IMR-90 (cell line): ENCODE results near the gene PRKACA. TPM values are rescaled to one million over a fixed set of nuclear protein-coding genes. Genes with fewer than 3 reads are reported as not detected.

ENCODE experiments used
- ATAC-seq: fragments of 200-7000 bp; cut with Tn5 transposase; 2 replicates; pipeline ENCODE4 v1.9.1; 2020; ENCODE audit warnings: low read depth, mild to moderate bottlenecking, moderate library complexity
- BruUV-seq: library from RNA; stranded (reverse); fragments of 400-500 nt; replicated peaks from 2 replicates; lab custom pipeline; 2021; lab: Mats Ljungman, UMichigan
- CTCF ChIA-PET: fragments of 300-600 bp; formaldehyde crosslinking; extraction: SDS; loops from one replicate; lab custom pipeline; 2021; ENCODE audit warnings: antibody characterized with exemption; lab: Yijun Ruan, JAX
- POLR2A ChIA-PET: fragments of 300-600 bp; sonication (Branson Sonifier 250); formaldehyde crosslinking; loops from one replicate; lab custom pipeline; 2022; ENCODE audit warnings: antibody characterized with exemption; ENCODE audit not compliant: unreplicated experiment; lab: Charles Lee
- DNase-seq: peaks from one replicate; pipeline ENCODE4 v3.0.0; 2013
- H2AFZ ChIP-seq: replicated peaks from 2 replicates; pipeline ENCODE3; 2013; ENCODE audit warnings: low read length, mild to moderate bottlenecking; ENCODE audit not compliant: poor library complexity
- H2AK5ac ChIP-seq: 2 replicates; pipeline ENCODE4 v1.6.1; 2013; ENCODE audit warnings: low read depth, low read length, inconsistent platforms
- H2AK9ac ChIP-seq: replicated peaks from 2 replicates; pipeline ENCODE3; 2013; ENCODE audit warnings: mild to moderate bottlenecking, low read depth, low read length, moderate library complexity; ENCODE audit not compliant: poor library complexity
- H2BK120ac ChIP-seq: 2 replicates; pipeline ENCODE4 v1.6.1; 2013; ENCODE audit warnings: low read depth, low read length, inconsistent platforms
- H2BK15ac ChIP-seq: 3 replicates; pipeline ENCODE4 v1.6.1; 2013; ENCODE audit warnings: low read depth, low read length, inconsistent platforms
- H2BK20ac ChIP-seq: 2 replicates; pipeline ENCODE4 v1.6.1; 2013; ENCODE audit warnings: low read depth, mild to moderate bottlenecking, inconsistent platforms, low read length, moderate library complexity
- H2BK5ac ChIP-seq: 2 replicates; pipeline ENCODE4 v1.6.1; 2013; ENCODE audit warnings: mild to moderate bottlenecking, low read depth, low read length, inconsistent platforms; ENCODE audit not compliant: poor library complexity, severe bottlenecking
- H3K14ac ChIP-seq: replicated peaks from 2 replicates; pipeline ENCODE4 v1.6.1; 2013; ENCODE audit warnings: low read depth, low read length, inconsistent platforms
- H3K18ac ChIP-seq: 2 replicates; pipeline ENCODE4 v1.6.1; 2013; ENCODE audit warnings: low read depth, low read length, control low read depth
- H3K23ac ChIP-seq: 2 replicates; pipeline ENCODE4 v1.6.1; 2013; ENCODE audit warnings: low read depth, low read length, inconsistent platforms
- H3K27ac ChIP-seq: 2 replicates; pipeline ENCODE4 v1.5.1; 2013; ENCODE audit warnings: mild to moderate bottlenecking, control low read depth, low read length; ENCODE audit not compliant: insufficient read depth
- H3K27me3 ChIP-seq: 2 replicates; pipeline ENCODE4 v1.6.1; 2013; ENCODE audit warnings: low read length; ENCODE audit not compliant: control insufficient read depth, insufficient read depth
- H3K36me3 ChIP-seq: 2 replicates; pipeline ENCODE4 v1.6.1; 2013; ENCODE audit warnings: low read length, mixed read lengths; ENCODE audit not compliant: control insufficient read depth, insufficient read depth
- H3K4ac ChIP-seq: 2 replicates; pipeline ENCODE4 v1.6.1; 2013; ENCODE audit warnings: low read depth, low read length, inconsistent platforms
- H3K4me1 ChIP-seq: 2 replicates; pipeline ENCODE4 v1.6.1; 2013; ENCODE audit warnings: low read length, mixed read lengths; ENCODE audit not compliant: control insufficient read depth, insufficient read depth
- H3K4me2 ChIP-seq: 2 replicates; pipeline ENCODE4 v1.6.1; 2013; ENCODE audit warnings: low read depth, mild to moderate bottlenecking, control low read depth, low read length, moderate library complexity
- H3K4me3 ChIP-seq: 2 replicates; pipeline ENCODE4 v1.5.1; 2013; ENCODE audit warnings: low read depth, mild to moderate bottlenecking, control low read depth, low read length, moderate library complexity; ENCODE audit not compliant: insufficient read depth
- H3K56ac ChIP-seq: 2 replicates; pipeline ENCODE4 v1.6.1; 2013; ENCODE audit warnings: low read length, inconsistent platforms; ENCODE audit not compliant: insufficient read depth; ENCODE audit errors: extremely low read depth
- H3K79me1 ChIP-seq, 2 experiments: 2 replicates each; pipeline ENCODE4 v1.6.1; 2013; ENCODE audit warnings: low read length in 2 of 2, inconsistent platforms in 1 of 2, low read depth in 1 of 2
- H3K9ac ChIP-seq: 2 replicates; pipeline ENCODE4 v1.6.1; 2013; ENCODE audit warnings: low read depth, low read length, control low read depth
- H3K9me1 ChIP-seq: 2 replicates; pipeline ENCODE4 v1.6.1; 2013; ENCODE audit warnings: low read length, inconsistent platforms; ENCODE audit not compliant: insufficient read depth
- H3K9me3 ChIP-seq: 2 replicates; pipeline ENCODE4 v1.6.1; 2013; ENCODE audit warnings: low read length; ENCODE audit not compliant: control insufficient read depth, insufficient read depth
- H4K20me1 ChIP-seq: 2 replicates; pipeline ENCODE4 v1.6.1; 2013; ENCODE audit warnings: low read length, inconsistent platforms; ENCODE audit not compliant: insufficient read depth
- H4K5ac ChIP-seq: 2 replicates; pipeline ENCODE4 v1.6.1; 2013; ENCODE audit warnings: mild to moderate bottlenecking, low read depth, low read length, control low read depth
- H4K8ac ChIP-seq, 2 experiments: 2 replicates each; pipeline ENCODE4 v1.6.1; 2013; ENCODE audit warnings: low read depth in 2 of 2, low read length in 2 of 2, control low read depth in 1 of 2, inconsistent platforms in 1 of 2
- H4K91ac ChIP-seq: 2 replicates; pipeline ENCODE4 v1.6.1; 2013; ENCODE audit warnings: low read depth, low read length, inconsistent platforms; ENCODE audit not compliant: insufficient read depth
- CEBPB ChIP-seq: IDR thresholded peaks from 2 replicates; pipeline ENCODE4 v1.6.1; 2012; ENCODE audit warnings: low read depth, low read length, improper control_type of control experiment
- RCOR1 ChIP-seq: IDR thresholded peaks from 2 replicates; pipeline ENCODE4 v1.6.1; 2012; ENCODE audit warnings: mild to moderate bottlenecking, low read length, improper control_type of control experiment; ENCODE audit not compliant: insufficient replicate concordance
- USF2 ChIP-seq: fragments of 150-350 bp; IDR thresholded peaks from 2 replicates; pipeline ENCODE4 v1.6.1; 2017; ENCODE audit warnings: mild to moderate bottlenecking, antibody characterized with exemption, low read length, low read depth
- WGBS, 2 experiments: methylation state at CpG; one replicate each; pipeline versions ENCODE4 v1.1.5 to v1.1.7; 2013; ENCODE audit warnings: missing lambda C conversion rate in 2 of 2; ENCODE audit not compliant: insufficient read length in 1 of 2; ENCODE audit errors: extremely low coverage in 2 of 2; 5-methylcytosine and 5-hydroxymethylcytosine counted together
- dilution Hi-C: fragments of 300-500 bp; cut with HindIII; formaldehyde crosslinking; loops from one replicate; pipeline ENCODE4 v1.14.3; 2018; ENCODE audit warnings: low sequenced_read_pairs; ENCODE audit not compliant: unreplicated experiment
- in situ Hi-C: fragments of 300-500 bp; cut with MboI; formaldehyde crosslinking; loops from 3 replicates; pipeline ENCODE4 v1.14.3; 2019; ENCODE audit warnings: low sequenced_read_pairs, inconsistent platforms, mixed read lengths
- intact Hi-C: fragments of 100-400 bp; cut with micrococcal nuclease; formaldehyde crosslinking; loops from 2 replicates; pipeline ENCODE4 v1.10.0; 2022
- polyA plus RNA-seq, 3 experiments: library from polyadenylated mRNA; depleted of rRNA; stranded (reverse); fragments of >200 nt; gene quantifications; 2 replicates each; pipeline ENCODE4 v1.2.3, GENCODE V29; 2012; ENCODE audit warnings: low replicate concordance in 1 of 3
- total RNA-seq: library from RNA; depleted of rRNA; stranded (reverse); fragments of >200 nt; gene quantifications from 2 replicates; pipeline ENCODE4 v1.2.3, GENCODE V29; 2012

Gene PRKACA
- total and polyA plus RNA-seq, 2 of the 4 experiments (the other 2 are of a cell fraction), result 18.1 to 94.5 TPM

DNA sequence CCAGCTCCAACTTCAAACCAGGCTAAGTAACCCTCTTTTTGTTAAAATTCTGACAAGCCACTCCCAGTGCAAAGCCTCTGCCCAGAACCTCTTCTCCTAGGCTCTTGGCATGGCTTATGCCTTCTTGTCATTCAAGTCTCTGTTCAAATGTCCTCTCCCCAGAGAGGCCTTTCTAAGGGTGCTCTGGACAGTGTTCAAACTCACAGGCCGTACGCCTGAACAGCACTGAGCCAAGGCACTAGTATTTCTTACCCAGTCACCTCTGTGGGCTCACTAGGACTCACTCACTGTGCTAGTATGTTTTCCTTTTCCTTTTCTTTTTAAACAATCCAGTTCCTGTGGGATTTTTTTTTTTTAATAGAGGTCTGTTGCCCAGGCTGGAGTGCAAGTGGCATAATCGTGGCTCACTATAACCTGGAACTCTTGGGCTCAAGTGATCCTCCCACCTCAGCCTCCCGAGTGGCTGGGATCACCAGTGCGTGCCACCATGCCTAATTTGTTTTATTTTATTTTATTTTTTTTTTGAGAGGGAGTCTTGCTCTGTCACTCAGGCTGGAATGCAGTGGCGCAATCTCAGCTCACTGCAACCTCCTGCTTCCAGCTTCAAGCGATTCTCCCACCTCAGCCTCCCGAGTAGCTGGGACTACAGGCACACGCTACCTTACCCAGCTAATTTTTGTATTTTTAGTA, 21.2 kb upstream of the PRKACA start:
- ChIA-PET POLR2A (no interaction called here), CTCF (no interaction called here)
- no TSS peak for BruUV-seq
- H3K18ac ChIP-seq, result no peak overlapping the region; the same call in 1 of the 2 replicates
- H3K9me3 ChIP-seq, result no peaks in the 10 kb centered on the region
- H4K8ac ChIP-seq, result peak overlapping the region; percentile 32 to 64; a peak in 2 of 4 replicates
- H2BK120ac ChIP-seq, result 0 out of 2 replicates have a peak overlapping the region, but pooled peaks have one; percentile 12
- peak overlapping the region; percentile 33; the same call in 1 of the 2 replicates for H3K14ac ChIP-seq
- peak overlapping the region; percentile 59 for H2AFZ ChIP-seq
- H3K9me1 ChIP-seq, result peaks cover 2% of the 10 kb centered on the region; the same call in 1 of the 2 replicates
- H3K9ac ChIP-seq, result peak overlapping the region; percentile 0; the same call in 1 of the 2 replicates
- no peak overlapping the region for H4K5ac ChIP-seq
- dilution Hi-C loops, result no loop called here
- H2AK9ac ChIP-seq, result peak overlapping the region; percentile 74
- TF ChIP-seq USF2 (no peak), CEBPB (peak; percentile 89), RCOR1 (no peak)
- H2AK5ac ChIP-seq, result peak overlapping the region; percentile 79; the same call in 1 of the 2 replicates
- ATAC-seq (no peak), DNase-seq (peak; percentile 78)
- intact Hi-C loops, result loop anchor here (5.0 kb wide), 1 partner anchor 339 kb away; the partner anchor contains the start of gene PTGER1
- H4K91ac ChIP-seq, result 0 out of 2 replicates have a peak overlapping the region, but pooled peaks have one; percentile 22
- no peaks in the 10 kb centered on the region for H3K36me3 ChIP-seq
- H3K4me3 ChIP-seq, result no peak overlapping the region
- no CpG with 5 or more reads among the region's 9 CpGs for WGBS, 2 experiments
- H3K27me3 ChIP-seq, result no peaks in the 10 kb centered on the region
- peak overlapping the region; percentile 29; the same call in 1 of the 3 replicates for H2BK15ac ChIP-seq
- H3K79me1 ChIP-seq, result peaks cover 22 to 53% of the 10 kb centered on the region in 2 experiments
- H3K4ac ChIP-seq, result peak overlapping the region; percentile 55
- peaks cover 6% of the 10 kb centered on the region for H3K4me1 ChIP-seq
- in situ Hi-C loops, result no loop called here
- H3K27ac ChIP-seq, result peak overlapping the region; percentile 60
- H3K4me2 ChIP-seq, result peak overlapping the region; percentile 59
- peak overlapping the region; percentile 53; the same call in 1 of the 2 replicates for H3K23ac ChIP-seq
- peak overlapping the region; percentile 70 for H2BK5ac ChIP-seq
- H2BK20ac ChIP-seq, result no peak overlapping the region
- no peak overlapping the region for H3K56ac ChIP-seq
- H4K20me1 ChIP-seq, result peaks cover 9% of the 10 kb centered on the region; the same call in 1 of the 2 replicates
